ENCODE results near the gene DNAJB7. TPM values are rescaled to one million over a fixed set of nuclear protein-coding genes. Genes with fewer than 3 reads are reported as not detected.

The DNAJB7 gene
- total and polyA plus RNA-seq, 2 of the 13 experiments (the other 11 are each of a cell fraction or from before 2014, with no cell fraction given) = not detected

DNA sequence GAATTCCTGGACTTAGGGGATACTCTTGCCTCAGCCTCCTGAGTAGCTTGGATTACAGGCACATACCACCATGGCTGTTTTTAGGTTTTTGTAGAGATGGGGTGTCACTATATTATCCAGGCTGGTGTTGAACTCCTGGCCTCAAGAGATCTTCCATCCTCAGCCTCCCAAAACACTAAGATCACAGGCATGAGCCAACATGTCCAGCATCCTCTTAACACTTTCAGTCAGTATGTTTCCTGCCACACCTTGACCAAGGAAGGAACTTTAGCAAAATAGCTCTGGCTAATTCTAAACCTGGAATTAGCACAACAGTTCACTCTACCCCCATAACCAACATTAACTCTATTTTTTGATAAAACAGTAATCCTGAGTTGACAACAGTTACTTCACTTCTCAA lies 27.2 kb upstream of the DNAJB7 start:
- ChIA-PET CTCF (ENCODE audit: low intra/inter-chr PET ratio, low total read pairs) (no interaction called here), POLR2A (no interaction called here)
- intact Hi-C loops (cut with micrococcal nuclease; ENCODE audit: unreplicated experiment) = no loop called here
- DNase-seq (ENCODE audit: low spot score) (no peak), ATAC-seq (no peak), FAIRE-seq (no peak)
- Histone ChIP-seq H3K79me2 (ENCODE audit: insufficient read depth, low read length) (no peaks in the 10 kb centered on the region), H4K20me1 (ENCODE audit: insufficient read depth, low read length) (no peaks in the 10 kb centered on the region), H3K4me3 (replicated peaks in 1 of 3; ENCODE audit: insufficient read depth in 1 of 3, low read depth in 2 of 3, low read length in 3 of 3) (no peak overlapping the region), H3K9me3 (ENCODE audit: low read length) (no peaks in the 10 kb centered on the region), H3K4me2 (ENCODE audit: low read depth, low read length) (no peak overlapping the region), H3K27ac (ENCODE audit: extremely low read length, insufficient read depth, low read length) (no peak overlapping the region), H3K9ac (ENCODE audit: insufficient read depth, low read depth, low read length) (no peak overlapping the region), H3K4me1 (ENCODE audit: insufficient read depth, low read length) (no peaks in the 10 kb centered on the region), H3K36me3 (replicated peaks in 1 of 2; ENCODE audit: control insufficient read depth in 1 of 2, insufficient read depth in 2 of 2, low read length in 2 of 2) (peaks cover 3 to 8% of the 10 kb centered on the region in 2 experiments; a peak in 3 of 5 replicates), H2AFZ (ENCODE audit: low read length) (no peak overlapping the region), H3K27me3 (ENCODE audit: control insufficient read depth in 1 of 2, insufficient read depth in 2 of 2, low read length in 2 of 2) (no peaks in the 10 kb centered on the region)
- TF ChIP-seq KAT2B (IDR thresholded peaks at IDR 0.05; ENCODE audit: borderline replicate concordance, low read depth, low read length) (no peak), ZNF138 (CRISPR knock-in tag; IDR thresholded peaks at IDR 0.05; ENCODE audit: low read depth) (no peak), HOXD1 (CRISPR knock-in tag; IDR thresholded peaks at IDR 0.05) (no peak), ZNF263 (CRISPR knock-in tag; IDR thresholded peaks at IDR 0.05) (no peak), ZFP36L1 (CRISPR knock-in tag; IDR thresholded peaks at IDR 0.05) (no peak), ZBTB7B (CRISPR knock-in tag; IDR thresholded peaks at IDR 0.05) (no peak), MAZ (IDR thresholded peaks at IDR 0.05; ENCODE audit: borderline replicate concordance, low read depth, low read length) (no peak), MAZ (CRISPR knock-in tag; IDR thresholded peaks at IDR 0.05; ENCODE audit: low read depth) (no peak)
- TF ChIP-seq, protein P1, sequence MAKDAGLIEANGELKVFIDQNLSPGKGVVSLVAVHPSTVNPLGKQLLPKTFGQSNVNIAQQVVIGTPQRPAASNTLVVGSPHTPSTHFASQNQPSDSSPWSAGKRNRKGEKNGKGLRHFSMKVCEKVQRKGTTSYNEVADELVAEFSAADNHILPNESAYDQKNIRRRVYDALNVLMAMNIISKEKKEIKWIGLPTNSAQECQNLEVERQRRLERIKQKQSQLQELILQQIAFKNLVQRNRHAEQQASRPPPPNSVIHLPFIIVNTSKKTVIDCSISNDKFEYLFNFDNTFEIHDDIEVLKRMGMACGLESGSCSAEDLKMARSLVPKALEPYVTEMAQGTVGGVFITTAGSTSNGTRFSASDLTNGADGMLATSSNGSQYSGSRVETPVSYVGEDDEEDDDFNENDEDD (CRISPR knock-in tag; IDR thresholded peaks at IDR 0.05; ENCODE audit: borderline replicate concordance) = no peak
- no TSS peak for BruUV-seq (replicated peaks)
- in situ Hi-C loops (cut with HindIII; ENCODE audit: extremely low pct_ligation_motif_present, low pct_unique_long_range_greater_than_20kb) = no loop called here

GRCh38 chr22:40878922-40879321 lies 17.0 kb upstream of the DNAJB7 start:
- no peak overlapping the region for H3K27ac ChIP-seq (ENCODE audit: extremely low read length, insufficient read depth, low read length)
- no peak for TF ChIP-seq SRF (IDR thresholded peaks at IDR 0.05; ENCODE audit: low read depth, low read length)
- TF ChIP-seq ZMYM4 (CRISPR knock-in tag; IDR thresholded peaks at IDR 0.05) = no peak
- no peak for TF ChIP-seq CBX1 (IDR thresholded peaks at IDR 0.05; ENCODE audit: low read depth)
- TF ChIP-seq, protein P2, sequence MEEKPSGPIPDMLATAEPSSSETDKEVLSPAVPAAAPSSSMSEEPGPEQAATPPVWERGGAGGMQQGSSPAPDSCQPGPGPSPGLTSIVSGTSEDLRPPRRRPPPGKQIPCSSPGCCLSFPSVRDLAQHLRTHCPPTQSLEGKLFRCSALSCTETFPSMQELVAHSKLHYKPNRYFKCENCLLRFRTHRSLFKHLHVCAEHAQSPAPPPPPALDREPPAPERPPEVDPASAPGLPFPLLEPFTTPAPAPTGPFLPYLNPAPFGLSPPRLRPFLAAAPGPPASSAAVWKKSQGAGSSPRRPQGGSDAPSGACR (CRISPR knock-in tag; IDR thresholded peaks at IDR 0.05) = no peak
- TF ChIP-seq ZNF577 (CRISPR knock-in tag; IDR thresholded peaks at IDR 0.05; ENCODE audit: borderline replicate concordance, low read depth) = no peak
- TF ChIP-seq HMGXB4 (CRISPR knock-in tag; IDR thresholded peaks at IDR 0.05; ENCODE audit: borderline replicate concordance in 1 of 2, low read depth in 1 of 2) = no peak
- no peak for TF ChIP-seq PHF5A (CRISPR knock-in tag; IDR thresholded peaks at IDR 0.05; ENCODE audit: low read depth, unreplicated experiment)
- no peak for TF ChIP-seq CC2D1A (CRISPR knock-in tag; IDR thresholded peaks at IDR 0.05)
- TF ChIP-seq ZNF841 (CRISPR knock-in tag; IDR thresholded peaks at IDR 0.05; ENCODE audit: borderline replicate concordance) = no peak

More at GRCh38 chr22:40878922-40879321, 17.0 kb upstream of the DNAJB7 start:
- intact Hi-C loops (cut with micrococcal nuclease; ENCODE audit: unreplicated experiment) (no loop called here), in situ Hi-C loops (cut with HindIII; ENCODE audit: extremely low pct_ligation_motif_present, low pct_unique_long_range_greater_than_20kb) (no loop called here)
- no peak overlapping the region for H3K4me2 ChIP-seq (ENCODE audit: low read depth, low read length)
- H3K4me3 ChIP-seq (replicated peaks in 1 of 3; ENCODE audit: insufficient read depth in 1 of 3, low read depth in 2 of 3, low read length in 3 of 3) = no peak overlapping the region
- CTCF ChIA-PET (ENCODE audit: low intra/inter-chr PET ratio, low total read pairs) = no interaction called here
- BruUV-seq (replicated peaks) = no TSS peak
- 0 out of 2 replicates have a peak, but pooled peaks cover 8% of the 10 kb centered on the region for H3K4me1 ChIP-seq (ENCODE audit: insufficient read depth, low read length)
- no peak overlapping the region for H3K9ac ChIP-seq (ENCODE audit: insufficient read depth, low read depth, low read length)
- ATAC-seq (no peak), FAIRE-seq (no peak), DNase-seq (ENCODE audit: low spot score) (no peak)
- 0 out of 2 replicates have a peak, but pooled peaks cover 2% of the 10 kb centered on the region for H4K20me1 ChIP-seq (ENCODE audit: insufficient read depth, low read length)
- POLR2A ChIA-PET = interaction anchor here (1.5 kb wide), 1 partner anchor 15 kb away, joined by 3 read pairs; no protein-coding TSS in a partner anchor
- H3K36me3 ChIP-seq (replicated peaks in 1 of 2; ENCODE audit: control insufficient read depth in 1 of 2, insufficient read depth in 2 of 2, low read length in 2 of 2) = peaks cover 10 to 11% of the 10 kb centered on the region in 2 experiments
- H3K27me3 ChIP-seq (ENCODE audit: control insufficient read depth in 1 of 2, insufficient read depth in 2 of 2, low read length in 2 of 2) = no peaks in the 10 kb centered on the region
- 96% methylated on average over 2 of the region's 2 CpGs for WGBS (ENCODE audit: low lambda C conversion rate)
- H3K79me2 ChIP-seq (ENCODE audit: insufficient read depth, low read length) = no peaks in the 10 kb centered on the region
- H3K9me3 ChIP-seq (ENCODE audit: low read length) = no peaks in the 10 kb centered on the region
- H2AFZ ChIP-seq (ENCODE audit: low read length) = no peak overlapping the region

Data from HepG2 (cell line).